Kidney (tissue), 14 donors: ENCODE measurements around the gene HSPG2. TPM values are rescaled to one million over a fixed set of nuclear protein-coding genes. Genes with fewer than 3 reads are reported as not detected.

ENCODE experiments used
- DNase-seq, 5 donors: peaks; one replicate each; pipeline ENCODE4 v3.0.0-alpha.2; 2013 to 2020
- FAIRE-seq: peaks from 2 replicates; lab custom pipeline; 2012; peaks lifted over from hg19 to GRCh38; lab: Jason Lieb, UNC
- H3K27ac ChIP-seq, 2 donors: one replicate each; pipeline ENCODE4 v1.7.0; 2013; ENCODE audit warnings: low read depth in 2 of 2, low read length in 2 of 2, inconsistent platforms in 1 of 2
- H3K27me3 ChIP-seq: one replicate; pipeline ENCODE4 v1.7.1; 2013; ENCODE audit warnings: low read length, inconsistent platforms; ENCODE audit not compliant: control insufficient read depth, insufficient read depth
- H3K36me3 ChIP-seq, 3 donors: one replicate each; pipeline versions ENCODE4 v1.7.0 to v1.7.1; 2013; ENCODE audit warnings: low read length in 3 of 3, control low read depth in 1 of 3, inconsistent platforms in 1 of 3; ENCODE audit not compliant: insufficient read depth in 3 of 3, control insufficient read depth in 2 of 3
- H3K4me1 ChIP-seq, 3 donors: one replicate each; pipeline versions ENCODE4 v1.7.0 to v1.7.1; 2013; ENCODE audit warnings: low read length in 3 of 3, inconsistent platforms in 1 of 3, low read depth in 1 of 3; ENCODE audit not compliant: control insufficient read depth in 2 of 3, insufficient read depth in 2 of 3
- H3K4me3 ChIP-seq, 3 donors: one replicate each; pipeline versions ENCODE4 v1.7.0 to v1.8.1; 2013; ENCODE audit warnings: low read length in 3 of 3, control low read depth in 1 of 3, inconsistent platforms in 1 of 3
- H3K9ac ChIP-seq, 3 donors: one replicate each; pipeline versions ENCODE4 v1.7.0 to v1.7.1; 2013; ENCODE audit warnings: low read length in 3 of 3, control low read depth in 1 of 3, inconsistent platforms in 1 of 3
- H3K9me3 ChIP-seq, 3 donors: one replicate each; pipeline versions ENCODE4 v1.7.0 to v1.7.1; 2013; ENCODE audit warnings: low read length in 3 of 3, control low read depth in 1 of 3, inconsistent platforms in 1 of 3; ENCODE audit not compliant: control insufficient read depth in 2 of 3, insufficient read depth in 1 of 3
- CTCF ChIP-seq: IDR thresholded peaks from 3 replicates; pipeline ENCODE4 v1.5.1; 2012; ENCODE audit warnings: mild to moderate bottlenecking, moderate library complexity, borderline replicate concordance; ENCODE audit not compliant: insufficient read depth; ENCODE audit errors: extremely low read depth
- intact Hi-C: fragments of 100-400 bp; cut with DNase I; formaldehyde crosslinking; loops from one replicate; pipeline ENCODE4 v1.11.1; 2022
- polyA plus RNA-seq: library from polyadenylated mRNA; stranded (reverse); fragments of 350-450 nt; fragmentation: Illumina TruSeq; extraction: RNeasy Lipid Tissue Mini Kit (QIAGEN cat#74804); gene quantifications from one replicate; pipeline ENCODE4 v1.2.3, GENCODE V29; 2014; ENCODE audit warnings: low read depth, low replicate concordance; ENCODE audit not compliant: insufficient read depth
- total RNA-seq: library from RNA; stranded (reverse); fragmentation: NEBNext Ultra II Directional; extraction: Animal tissue kit (Norgen Biotek cat#: 25700); gene quantifications from one replicate; pipeline ENCODE4 v1.2.1, GENCODE V29; 2021
- donor health status: control.
- donor health status: control.
- donor health status: control.
- donor health status: control.
- donor health status: control.
- donor health status: DM: yes; HTN: yes; CAD: no.
- donor health status: Normal renal cell carcinoma (clear cell type).

Gene HSPG2
- total and polyA plus RNA-seq, 2 donors from 2014 or later: 60.4 to 510 TPM

GRCh38 chr1:21868941-21869454 lies 68.1 kb downstream of the HSPG2 start:
- intact Hi-C loops: no loop called here
- H3K9ac ChIP-seq: no peak overlapping the region

GRCh38 chr1:21868482-21868881 lies 68.6 kb downstream of the HSPG2 start:
- H3K27me3 ChIP-seq: no peaks in the 10 kb centered on the region
- H3K4me3 ChIP-seq: no peak overlapping the region
- peaks cover 0 to 23% (median 10%) of the 10 kb centered on the region in 3 donors for H3K36me3 ChIP-seq
- TF ChIP-seq CTCF: no peak
- peaks cover 0 to 3% (median 0%) of the 10 kb centered on the region in 3 donors for H3K4me1 ChIP-seq
- H3K9me3 ChIP-seq: no peaks in the 10 kb centered on the region
- FAIRE-seq (no peak), DNase-seq (no peak)
- intact Hi-C loops: no loop called here
- no peak overlapping the region for H3K27ac ChIP-seq
- no peak overlapping the region for H3K9ac ChIP-seq

More at GRCh38 chr1:21868941-21869454, 68.1 kb downstream of the HSPG2 start:
- Histone ChIP-seq H3K4me3 (no peak overlapping the region), H3K4me1 (peaks cover 0 to 3% (median 0%) of the 10 kb centered on the region in 3 donors), H3K9me3 (no peaks in the 10 kb centered on the region), H3K36me3 (peaks cover 0 to 28% (median 12%) of the 10 kb centered on the region in 3 donors), H3K27ac (no peak overlapping the region), H3K27me3 (no peaks in the 10 kb centered on the region)
- DNase-seq (no peak), FAIRE-seq (no peak)
- no peak for TF ChIP-seq CTCF

GRCh38 chr1:21867451-21867996 lies 69.6 kb downstream of the HSPG2 start:
- no peak overlapping the region for H3K27ac ChIP-seq
- DNase-seq: no peak
- H3K4me3 ChIP-seq: no peak overlapping the region
- TF ChIP-seq CTCF: no peak
- H3K27me3 ChIP-seq: no peaks in the 10 kb centered on the region
- FAIRE-seq: no peak
- peaks cover 0 to 18% (median 10%) of the 10 kb centered on the region in 3 donors for H3K36me3 ChIP-seq
- peaks cover 0 to 3% (median 0%) of the 10 kb centered on the region in 3 donors for H3K4me1 ChIP-seq
- no peak overlapping the region for H3K9ac ChIP-seq
- H3K9me3 ChIP-seq: no peaks in the 10 kb centered on the region
- intact Hi-C loops: no loop called here
